HepG2 (cell line): ENCODE results near the gene SRI. TPM values are rescaled to one million over a fixed set of nuclear protein-coding genes. Genes with fewer than 3 reads are reported as not detected.

Source experiments
- ARHGAP35 ChIP-seq: sonication (generic); formaldehyde crosslinking; IDR thresholded peaks from 2 replicates; pipeline ENCODE4 v1.9.0; 2022; ENCODE audit warnings: mild to moderate bottlenecking, inconsistent platforms, moderate library complexity, missing genetic modification reagents, borderline replicate concordance
- EED ChIP-seq: sonication (generic); formaldehyde crosslinking; IDR thresholded peaks from 2 replicates; pipeline ENCODE4 v1.5.0; 2020; ENCODE audit warnings: mild to moderate bottlenecking, missing genetic modification reagents
- FOXO1 ChIP-seq: sonication (generic); formaldehyde crosslinking; IDR thresholded peaks from 2 replicates; pipeline ENCODE4 v1.4.0; 2020; ENCODE audit warnings: missing genetic modification reagents
- HMG20A ChIP-seq: IDR thresholded peaks from 2 replicates; pipeline ENCODE4 v1.6.1; 2016; ENCODE audit warnings: borderline replicate concordance
- RFX1 ChIP-seq: fragments of 450-650 bp; IDR thresholded peaks from 2 replicates; pipeline ENCODE4 v1.6.1; 2017
- SALL1 ChIP-seq: sonication (generic); formaldehyde crosslinking; IDR thresholded peaks from 2 replicates; pipeline ENCODE4 v1.8.0; 2022; ENCODE audit warnings: mild to moderate bottlenecking, missing genetic modification reagents
- SAP130 ChIP-seq: IDR thresholded peaks from 2 replicates; pipeline ENCODE4 v1.6.1; 2016; ENCODE audit warnings: low read depth
- ZMYM2 ChIP-seq: sonication (generic); formaldehyde crosslinking; IDR thresholded peaks from 2 replicates; pipeline ENCODE4 v1.8.0; 2022; ENCODE audit warnings: mild to moderate bottlenecking, missing genetic modification reagents
- polyA plus RNA-seq, 8 experiments: library from polyadenylated mRNA; depleted of rRNA in 3 of 8; stranded (reverse) in 7 of 8; unstranded in 1 of 8; fragments of >200 nt; fragmentation: Illumina TruSeq in 4 of 8; extraction: Trizol in 4 of 8; gene quantifications; 2 replicates each; pipeline versions ENCODE4 v1.2.1 to v1.2.3, GENCODE V29; 2011 to 2016; ENCODE audit warnings: low read depth in 4 of 8, missing spikeins in 1 of 8, mixed read lengths in 1 of 8; ENCODE audit not compliant: insufficient read depth in 1 of 8
- total RNA-seq, 5 experiments: library from RNA; depleted of rRNA; stranded (reverse); fragments of >200 nt; fragmentation: Illumina TruSeq; extraction: Trizol; gene quantifications; 2 replicates each; pipeline ENCODE4 v1.2.3, GENCODE V29; 2016; ENCODE audit warnings: low read depth in 1 of 5
- TF ChIP-seq, protein P1 (sequence below): sonication (generic); formaldehyde crosslinking; IDR thresholded peaks from 2 replicates; pipeline ENCODE4 v1.4.0; 2020; ENCODE audit warnings: missing genetic modification reagents
- TF ChIP-seq, protein P2 (sequence below): sonication (generic); formaldehyde crosslinking; IDR thresholded peaks from 2 replicates; pipeline ENCODE4 v1.5.0; 2020; ENCODE audit warnings: missing genetic modification reagents
- TF ChIP-seq, protein P3 (sequence below): IDR thresholded peaks from 2 replicates; pipeline ENCODE4 v1.6.1; 2012; ENCODE audit warnings: inconsistent platforms
- TF ChIP-seq, protein P4 (sequence below): IDR thresholded peaks from 2 replicates; pipeline ENCODE4 v1.6.1; 2012; ENCODE audit warnings: low read depth, low read length, improper control_type of control experiment
- TF ChIP-seq, protein P5 (sequence below): sonication (generic); formaldehyde crosslinking; IDR thresholded peaks from 2 replicates; pipeline ENCODE4 v1.4.0; 2020; ENCODE audit warnings: mild to moderate bottlenecking, missing genetic modification reagents
- TF ChIP-seq, protein P6 (sequence below): sonication (generic); formaldehyde crosslinking; IDR thresholded peaks from 2 replicates; pipeline ENCODE4 v1.5.0; 2020; ENCODE audit warnings: mild to moderate bottlenecking, missing genetic modification reagents

Gene SRI
- total and polyA plus RNA-seq, 2 of the 13 experiments (the other 11 are each of a cell fraction or from before 2014, with no cell fraction given): 0.33 TPM; not detected in 1

DNA sequence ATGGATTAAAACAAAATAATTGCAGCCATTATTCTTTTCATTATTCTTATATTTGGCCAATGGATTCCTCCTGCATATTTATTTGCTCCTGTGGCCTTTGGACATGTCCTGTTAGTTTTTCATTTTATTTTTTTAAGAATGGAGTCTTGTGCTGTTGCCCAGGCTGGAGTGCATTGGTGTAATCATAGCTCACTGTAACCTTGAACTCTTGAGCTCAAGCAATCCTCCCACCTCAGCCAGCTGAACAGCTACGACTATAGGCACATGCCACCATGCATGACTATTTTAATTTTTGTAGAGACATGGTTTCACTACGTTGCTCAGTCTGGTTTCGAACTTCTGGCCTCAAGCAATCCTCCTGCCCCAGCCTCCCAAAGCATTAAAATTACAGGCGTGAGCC, 42.7 kb upstream of the SRI start (continued):
- TF ChIP-seq, protein P1, sequence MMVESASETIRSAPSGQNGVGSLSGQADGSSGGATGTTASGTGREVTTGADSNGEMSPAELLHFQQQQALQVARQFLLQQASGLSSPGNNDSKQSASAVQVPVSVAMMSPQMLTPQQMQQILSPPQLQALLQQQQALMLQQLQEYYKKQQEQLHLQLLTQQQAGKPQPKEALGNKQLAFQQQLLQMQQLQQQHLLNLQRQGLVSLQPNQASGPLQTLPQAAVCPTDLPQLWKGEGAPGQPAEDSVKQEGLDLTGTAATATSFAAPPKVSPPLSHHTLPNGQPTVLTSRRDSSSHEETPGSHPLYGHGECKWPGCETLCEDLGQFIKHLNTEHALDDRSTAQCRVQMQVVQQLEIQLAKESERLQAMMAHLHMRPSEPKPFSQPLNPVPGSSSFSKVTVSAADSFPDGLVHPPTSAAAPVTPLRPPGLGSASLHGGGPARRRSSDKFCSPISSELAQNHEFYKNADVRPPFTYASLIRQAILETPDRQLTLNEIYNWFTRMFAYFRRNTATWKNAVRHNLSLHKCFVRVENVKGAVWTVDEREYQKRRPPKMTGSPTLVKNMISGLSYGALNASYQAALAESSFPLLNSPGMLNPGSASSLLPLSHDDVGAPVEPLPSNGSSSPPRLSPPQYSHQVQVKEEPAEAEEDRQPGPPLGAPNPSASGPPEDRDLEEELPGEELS: peak; percentile 30; the same call in 1 of the 2 replicates
- TF ChIP-seq, protein P2, sequence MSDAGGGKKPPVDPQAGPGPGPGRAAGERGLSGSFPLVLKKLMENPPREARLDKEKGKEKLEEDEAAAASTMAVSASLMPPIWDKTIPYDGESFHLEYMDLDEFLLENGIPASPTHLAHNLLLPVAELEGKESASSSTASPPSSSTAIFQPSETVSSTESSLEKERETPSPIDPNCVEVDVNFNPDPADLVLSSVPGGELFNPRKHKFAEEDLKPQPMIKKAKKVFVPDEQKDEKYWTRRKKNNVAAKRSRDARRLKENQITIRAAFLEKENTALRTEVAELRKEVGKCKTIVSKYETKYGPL: no peak
- TF ChIP-seq ARHGAP35 (CRISPR knock-in tag): no peak
- TF ChIP-seq SAP130 (CRISPR knock-in tag): 0 out of 2 replicates have a peak, but pooled peaks have one; percentile 12
- no peak for TF ChIP-seq RFX1
- no peak for TF ChIP-seq EED (CRISPR knock-in tag)
- TF ChIP-seq, protein P3, sequence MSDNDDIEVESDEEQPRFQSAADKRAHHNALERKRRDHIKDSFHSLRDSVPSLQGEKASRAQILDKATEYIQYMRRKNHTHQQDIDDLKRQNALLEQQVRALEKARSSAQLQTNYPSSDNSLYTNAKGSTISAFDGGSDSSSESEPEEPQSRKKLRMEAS: 0 out of 2 replicates have a peak, but pooled peaks have one; percentile 15
- TF ChIP-seq, protein P4, sequence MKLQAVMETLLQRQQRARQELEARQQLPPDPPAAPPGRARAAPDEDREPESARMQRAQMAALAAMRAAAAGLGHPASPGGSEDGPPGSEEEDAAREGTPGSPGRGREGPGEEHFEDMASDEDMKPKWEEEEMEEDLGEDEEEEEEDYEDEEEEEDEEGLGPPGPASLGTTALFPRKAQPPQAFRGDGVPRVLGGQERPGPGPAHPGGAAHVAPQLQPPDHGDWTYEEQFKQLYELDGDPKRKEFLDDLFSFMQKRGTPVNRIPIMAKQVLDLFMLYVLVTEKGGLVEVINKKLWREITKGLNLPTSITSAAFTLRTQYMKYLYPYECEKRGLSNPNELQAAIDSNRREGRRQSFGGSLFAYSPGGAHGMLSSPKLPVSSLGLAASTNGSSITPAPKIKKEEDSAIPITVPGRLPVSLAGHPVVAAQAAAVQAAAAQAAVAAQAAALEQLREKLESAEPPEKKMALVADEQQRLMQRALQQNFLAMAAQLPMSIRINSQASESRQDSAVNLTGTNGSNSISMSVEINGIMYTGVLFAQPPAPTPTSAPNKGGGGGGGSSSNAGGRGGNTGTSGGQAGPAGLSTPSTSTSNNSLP: peak; percentile 6; the same call in 1 of the 2 replicates
- peak; percentile 69 for TF ChIP-seq SALL1
- TF ChIP-seq ZMYM2 (CRISPR knock-in tag): 0 out of 2 replicates have a peak, but pooled peaks have one; percentile 21
- TF ChIP-seq, protein P5, sequence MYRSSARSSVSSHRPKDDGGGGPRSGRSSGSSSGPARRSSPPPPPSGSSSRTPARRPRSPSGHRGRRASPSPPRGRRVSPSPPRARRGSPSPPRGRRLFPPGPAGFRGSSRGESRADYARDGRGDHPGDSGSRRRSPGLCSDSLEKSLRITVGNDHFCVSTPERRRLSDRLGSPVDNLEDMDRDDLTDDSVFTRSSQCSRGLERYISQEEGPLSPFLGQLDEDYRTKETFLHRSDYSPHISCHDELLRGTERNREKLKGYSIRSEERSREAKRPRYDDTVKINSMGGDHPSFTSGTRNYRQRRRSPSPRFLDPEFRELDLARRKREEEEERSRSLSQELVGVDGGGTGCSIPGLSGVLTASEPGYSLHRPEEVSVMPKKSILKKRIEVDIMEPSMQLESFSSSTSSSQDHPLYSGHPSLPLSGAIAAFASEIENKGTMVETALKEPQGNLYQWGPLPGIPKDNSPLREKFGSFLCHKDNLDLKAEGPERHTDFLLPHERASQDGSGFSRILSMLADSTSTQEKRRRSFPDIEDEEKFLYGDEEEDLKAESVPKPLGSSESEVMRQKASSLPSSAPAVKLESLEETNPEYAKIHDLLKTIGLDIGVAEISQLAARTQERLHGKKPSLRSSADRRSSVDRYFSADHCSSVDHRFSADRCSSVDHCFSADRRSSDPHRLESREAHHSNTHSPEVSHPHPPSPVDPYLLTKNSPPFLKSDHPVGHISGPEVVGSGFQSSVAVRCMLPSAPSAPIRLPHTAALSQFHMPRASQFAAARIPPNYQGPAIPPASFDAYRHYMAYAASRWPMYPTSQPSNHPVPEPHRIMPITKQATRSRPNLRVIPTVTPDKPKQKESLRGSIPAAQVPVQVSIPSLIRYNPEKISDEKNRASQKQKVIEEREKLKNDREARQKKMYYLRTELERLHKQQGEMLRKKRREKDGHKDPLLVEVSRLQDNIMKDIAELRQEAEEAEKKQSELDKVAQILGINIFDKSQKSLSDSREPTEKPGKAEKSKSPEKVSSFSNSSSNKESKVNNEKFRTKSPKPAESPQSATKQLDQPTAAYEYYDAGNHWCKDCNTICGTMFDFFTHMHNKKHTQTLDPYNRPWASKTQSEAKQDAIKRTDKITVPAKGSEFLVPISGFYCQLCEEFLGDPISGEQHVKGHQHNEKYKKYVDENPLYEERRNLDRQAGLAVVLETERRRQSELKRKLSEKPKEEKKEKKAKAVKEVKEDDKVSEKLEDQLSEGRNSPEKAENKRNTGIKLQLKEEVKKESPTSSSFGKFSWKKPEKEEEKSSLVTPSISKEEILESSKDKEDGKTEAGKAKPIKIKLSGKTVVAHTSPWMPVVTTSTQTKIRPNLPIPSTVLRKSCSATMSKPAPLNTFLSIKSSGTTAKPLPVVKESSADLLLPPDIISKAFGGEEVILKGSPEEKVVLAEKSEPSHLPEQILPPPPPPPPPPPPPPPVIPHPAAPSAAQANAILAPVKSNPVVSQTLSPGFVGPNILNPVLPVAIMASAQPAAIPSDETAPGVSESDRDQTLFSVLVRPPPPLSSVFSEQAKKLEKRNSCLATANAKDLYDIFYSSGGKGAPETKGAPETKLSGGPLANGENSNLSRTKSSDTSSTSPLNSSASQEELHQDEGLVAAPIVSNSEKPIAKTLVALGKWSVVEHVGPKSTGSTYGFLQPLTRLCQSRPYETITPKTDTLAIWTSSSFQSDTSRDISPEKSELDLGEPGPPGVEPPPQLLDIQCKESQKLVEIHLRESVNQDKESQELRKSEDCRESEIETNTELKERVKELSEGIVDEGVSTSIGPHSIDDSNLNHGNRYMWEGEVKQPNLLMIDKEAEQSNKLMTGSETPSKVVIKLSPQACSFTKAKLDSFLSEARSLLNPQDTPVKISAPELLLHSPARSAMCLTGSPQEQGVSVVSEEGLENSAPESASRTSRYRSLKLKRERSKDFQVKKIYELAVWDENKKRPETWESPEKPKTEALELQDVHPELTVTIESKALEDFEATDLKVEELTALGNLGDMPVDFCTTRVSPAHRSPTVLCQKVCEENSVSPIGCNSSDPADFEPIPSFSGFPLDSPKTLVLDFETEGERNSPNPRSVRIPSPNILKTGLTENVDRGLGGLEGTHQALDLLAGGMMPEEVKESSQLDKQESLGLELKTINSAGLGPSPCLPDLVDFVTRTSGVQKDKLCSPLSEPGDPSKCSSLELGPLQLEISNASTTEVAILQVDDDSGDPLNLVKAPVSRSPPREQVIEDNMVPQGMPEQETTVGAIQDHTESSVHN (CRISPR knock-in tag): no peak
- TF ChIP-seq, protein P6, sequence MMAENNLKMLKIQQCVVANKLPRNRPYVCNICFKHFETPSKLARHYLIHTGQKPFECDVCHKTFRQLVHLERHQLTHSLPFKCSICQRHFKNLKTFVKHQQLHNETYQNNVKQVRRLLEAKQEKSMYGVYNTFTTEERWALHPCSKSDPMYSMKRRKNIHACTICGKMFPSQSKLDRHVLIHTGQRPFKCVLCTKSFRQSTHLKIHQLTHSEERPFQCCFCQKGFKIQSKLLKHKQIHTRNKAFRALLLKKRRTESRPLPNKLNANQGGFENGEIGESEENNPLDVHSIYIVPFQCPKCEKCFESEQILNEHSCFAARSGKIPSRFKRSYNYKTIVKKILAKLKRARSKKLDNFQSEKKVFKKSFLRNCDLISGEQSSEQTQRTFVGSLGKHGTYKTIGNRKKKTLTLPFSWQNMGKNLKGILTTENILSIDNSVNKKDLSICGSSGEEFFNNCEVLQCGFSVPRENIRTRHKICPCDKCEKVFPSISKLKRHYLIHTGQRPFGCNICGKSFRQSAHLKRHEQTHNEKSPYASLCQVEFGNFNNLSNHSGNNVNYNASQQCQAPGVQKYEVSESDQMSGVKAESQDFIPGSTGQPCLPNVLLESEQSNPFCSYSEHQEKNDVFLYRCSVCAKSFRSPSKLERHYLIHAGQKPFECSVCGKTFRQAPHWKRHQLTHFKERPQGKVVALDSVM (CRISPR knock-in tag): peak; percentile 80
- TF ChIP-seq FOXO1 (CRISPR knock-in tag): no peak
- peak; percentile 17; the same call in 1 of the 2 replicates for TF ChIP-seq HMG20A (CRISPR knock-in tag)
